Gastroesophageal sphincter (tissue), 3 donors: ENCODE results near the gene FRMD5.

Source experiments
- EP300 ChIP-seq: sonication (generic); formaldehyde crosslinking; IDR thresholded peaks from one replicate; pipeline ENCODE4 v1.6.1; 2017; ENCODE audit warnings: antibody characterized with exemption, mild to moderate bottlenecking
- POLR2A ChIP-seq, 2 donors: fragments of 450-650 bp; IDR thresholded peaks; one replicate each; pipeline ENCODE4 v1.6.1; 2017; ENCODE audit warnings: antibody characterized with exemption in 2 of 2, mild to moderate bottlenecking in 2 of 2, moderate library complexity in 1 of 2
- POLR2AphosphoS5 ChIP-seq: sonication (generic); formaldehyde crosslinking; IDR thresholded peaks from one replicate; pipeline ENCODE4 v1.6.1; 2017; ENCODE audit warnings: antibody characterized with exemption
- TF ChIP-seq, protein P1 (sequence below), 4 experiments: fragments of 200-600 bp in 2 of 4; fragments of 450-650 bp in 2 of 4; sonication (generic) in 1 of 4; IDR thresholded peaks; one replicate each; pipeline ENCODE4 v1.5.1; 2017 to 2019; ENCODE audit warnings: antibody characterized with exemption in 4 of 4, mild to moderate bottlenecking in 2 of 4, moderate library complexity in 2 of 4

DNA sequence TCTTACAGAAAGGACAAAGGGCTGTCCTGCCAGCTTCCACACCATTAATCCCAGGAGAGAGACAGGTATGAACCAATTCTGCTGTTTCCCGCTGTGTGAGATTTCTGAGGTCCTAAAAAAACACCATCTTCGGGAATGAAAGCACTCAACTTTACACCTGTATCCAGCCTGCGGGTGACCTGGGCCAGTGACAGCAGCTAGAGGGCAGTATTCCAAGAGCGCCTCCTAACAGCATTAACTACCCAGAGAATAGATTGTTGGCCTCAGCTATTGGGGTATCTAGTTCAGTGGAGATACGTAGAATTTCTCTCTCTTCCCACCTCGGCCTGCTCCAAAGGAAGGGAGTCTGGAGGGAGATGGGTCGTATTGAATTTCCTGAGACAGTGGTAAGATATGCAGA lies 313.1 kb downstream of the FRMD5 start:
- TF ChIP-seq, protein P1, sequence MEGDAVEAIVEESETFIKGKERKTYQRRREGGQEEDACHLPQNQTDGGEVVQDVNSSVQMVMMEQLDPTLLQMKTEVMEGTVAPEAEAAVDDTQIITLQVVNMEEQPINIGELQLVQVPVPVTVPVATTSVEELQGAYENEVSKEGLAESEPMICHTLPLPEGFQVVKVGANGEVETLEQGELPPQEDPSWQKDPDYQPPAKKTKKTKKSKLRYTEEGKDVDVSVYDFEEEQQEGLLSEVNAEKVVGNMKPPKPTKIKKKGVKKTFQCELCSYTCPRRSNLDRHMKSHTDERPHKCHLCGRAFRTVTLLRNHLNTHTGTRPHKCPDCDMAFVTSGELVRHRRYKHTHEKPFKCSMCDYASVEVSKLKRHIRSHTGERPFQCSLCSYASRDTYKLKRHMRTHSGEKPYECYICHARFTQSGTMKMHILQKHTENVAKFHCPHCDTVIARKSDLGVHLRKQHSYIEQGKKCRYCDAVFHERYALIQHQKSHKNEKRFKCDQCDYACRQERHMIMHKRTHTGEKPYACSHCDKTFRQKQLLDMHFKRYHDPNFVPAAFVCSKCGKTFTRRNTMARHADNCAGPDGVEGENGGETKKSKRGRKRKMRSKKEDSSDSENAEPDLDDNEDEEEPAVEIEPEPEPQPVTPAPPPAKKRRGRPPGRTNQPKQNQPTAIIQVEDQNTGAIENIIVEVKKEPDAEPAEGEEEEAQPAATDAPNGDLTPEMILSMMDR (IDR thresholded peaks at IDR 0.05) = peak in 1 of 4 experiments; percentile 23
- no peak for TF ChIP-seq EP300
- no peak for TF ChIP-seq POLR2A (IDR thresholded peaks at IDR 0.05)
- no peak for TF ChIP-seq POLR2AphosphoS5
